Measurements from ENCODE around the gene CNPY2.
A peak's percentile ranks its signal among the peaks of the same experiment; 100 is the strongest.
"Not testable (repeated sequence)": the region's sequence is repeated elsewhere in the genome, so short reads cannot be mapped to it uniquely, and the experiment has no call there.

CNPY2 gene

GRCh38 chr12:56333679-56334489 is 18.1 kb upstream of the CNPY2 start, which contains the start of gene PAN2:
Gene PAN2 (minus strand): TSS chr12:56334000. CDS start chr12:56333094, 906 bp downstream.
- DNase-seq, result peak; percentile 98

DNA sequence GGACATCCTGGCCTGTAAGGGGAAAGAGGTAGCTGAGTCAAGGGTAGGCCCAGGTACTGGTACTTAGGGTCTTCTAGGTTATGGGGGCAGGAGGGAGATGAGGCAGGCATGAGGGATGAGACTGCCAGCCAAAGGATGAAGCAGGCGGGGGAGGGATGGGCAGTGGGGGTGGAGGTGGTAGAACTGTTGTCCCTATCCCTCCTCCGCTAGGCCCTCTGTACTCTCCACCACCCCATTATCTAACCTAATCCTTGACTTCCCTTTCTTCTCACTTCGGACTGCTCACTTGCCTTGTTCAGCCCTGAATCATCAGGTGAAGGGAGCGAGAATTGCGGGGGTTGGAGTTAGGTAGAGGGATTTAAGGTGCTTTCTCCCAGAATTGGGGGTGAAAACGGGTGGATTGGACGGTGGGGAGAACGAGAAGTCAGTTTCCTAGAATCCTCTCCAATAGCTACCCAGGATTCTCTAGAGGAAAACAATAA is 17.4 kb upstream of the CNPY2 start:
- no peak for DNase-seq

DNA sequence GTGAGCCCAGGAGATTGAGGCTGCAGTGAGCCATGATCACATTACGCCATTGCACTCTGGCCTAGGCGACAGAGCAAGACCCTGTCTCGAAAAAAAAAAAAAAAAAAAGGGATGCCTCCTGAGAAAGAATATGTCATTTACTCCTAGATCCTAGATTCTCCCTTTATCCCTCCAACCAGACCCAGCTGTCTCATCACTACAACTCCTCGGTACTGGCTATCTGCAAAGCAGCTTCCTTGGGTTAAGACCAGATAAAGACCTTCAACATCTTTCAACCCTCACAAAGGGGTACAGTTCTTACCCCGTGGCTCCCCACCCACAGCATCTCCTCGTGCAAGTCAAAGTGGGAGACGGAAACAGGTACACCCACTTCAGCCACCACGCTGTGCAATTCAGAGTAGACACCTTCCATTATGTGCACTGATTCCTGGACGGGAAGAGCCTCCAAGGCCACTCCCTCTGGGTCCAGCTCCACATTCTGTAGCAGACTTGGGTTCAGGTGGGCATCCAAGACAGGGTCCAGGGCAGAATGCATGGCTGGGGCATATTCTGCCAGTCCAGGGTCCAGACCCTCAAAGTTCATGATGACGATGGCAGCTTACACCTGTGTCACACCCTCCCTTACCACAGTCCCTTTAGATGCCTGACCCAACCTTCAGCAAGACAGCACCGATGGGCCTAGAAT is 16.9 kb upstream of the CNPY2 start:
- DNase-seq, result no peak

DNA sequence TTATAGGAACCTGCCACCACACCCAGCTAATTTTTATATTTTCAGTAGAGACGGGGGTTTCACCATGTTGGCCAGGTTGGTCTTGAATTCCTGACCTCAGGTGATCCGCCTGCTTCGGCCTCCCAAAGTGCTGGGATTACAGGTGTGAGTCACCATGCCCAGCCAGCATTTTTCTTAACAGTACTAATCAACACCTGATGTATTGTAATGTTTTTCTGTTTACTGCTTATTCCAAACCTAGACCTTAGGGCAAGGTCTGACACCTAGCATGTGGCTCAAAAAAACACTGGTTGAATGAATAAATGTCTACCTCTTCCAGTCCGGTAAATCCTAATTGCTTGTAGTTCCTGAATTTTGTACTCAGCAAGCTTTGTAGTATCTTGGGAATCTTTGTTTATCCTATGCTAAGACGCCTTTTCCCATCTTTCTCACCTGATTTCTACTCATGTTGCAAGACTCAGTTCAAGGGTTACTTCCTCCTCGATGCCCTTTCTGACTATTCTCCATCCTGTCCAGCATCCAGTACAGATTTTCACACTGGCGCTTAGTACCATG is 15.2 kb upstream of the CNPY2 start:
- no peak for DNase-seq

DNA sequence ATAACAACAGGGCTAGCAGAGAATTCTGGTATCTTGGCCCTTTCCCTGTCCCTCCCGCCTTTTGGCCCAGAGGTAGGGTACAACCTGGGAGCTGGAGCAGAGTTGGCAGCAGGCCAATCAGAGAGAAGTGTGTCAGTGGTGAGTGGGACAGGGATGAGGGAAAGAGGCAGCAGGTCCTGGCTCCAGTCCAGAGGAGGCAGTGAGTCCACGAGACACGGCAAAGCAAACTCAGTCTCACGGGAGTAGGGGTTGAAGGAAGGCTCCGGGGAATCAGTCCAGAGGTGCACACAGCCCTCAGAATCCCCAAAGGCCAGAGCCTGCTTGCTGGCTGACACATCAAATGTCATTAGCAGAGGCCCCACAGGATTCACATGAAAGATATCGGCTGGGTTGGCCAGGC is 10.7 kb upstream of the CNPY2 start:
- DNase-seq, result peak; percentile 9

DNA sequence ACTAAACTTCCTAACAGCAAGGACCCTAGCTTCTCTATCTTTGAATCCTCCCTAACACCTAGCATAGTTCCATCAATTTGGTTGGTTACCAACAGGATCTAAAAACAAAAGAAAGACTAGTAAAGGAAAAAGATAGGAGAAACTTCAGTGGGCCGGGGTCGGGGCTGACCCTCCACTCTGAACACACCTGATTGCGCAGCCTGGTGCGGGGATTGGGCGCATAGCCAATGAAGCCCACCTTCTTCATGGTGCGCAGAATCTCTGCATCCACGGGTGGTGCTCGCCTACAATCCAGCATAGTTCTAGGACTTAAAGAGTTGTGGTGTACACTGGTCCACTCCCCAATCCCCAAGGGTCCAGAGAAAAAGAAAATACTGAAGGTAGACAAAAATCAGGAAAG is 10.3 kb upstream of the CNPY2 start:
- DNase-seq, result no peak

- DNase-seq, result no peak
These were observed 8.4 kb upstream of the CNPY2 start for GRCh38 chr12:56324206-56324605.

GRCh38 chr12:56321610-56322009 is 5.8 kb upstream of the CNPY2 start:
- DNase-seq, result not testable (repeated sequence)

DNA sequence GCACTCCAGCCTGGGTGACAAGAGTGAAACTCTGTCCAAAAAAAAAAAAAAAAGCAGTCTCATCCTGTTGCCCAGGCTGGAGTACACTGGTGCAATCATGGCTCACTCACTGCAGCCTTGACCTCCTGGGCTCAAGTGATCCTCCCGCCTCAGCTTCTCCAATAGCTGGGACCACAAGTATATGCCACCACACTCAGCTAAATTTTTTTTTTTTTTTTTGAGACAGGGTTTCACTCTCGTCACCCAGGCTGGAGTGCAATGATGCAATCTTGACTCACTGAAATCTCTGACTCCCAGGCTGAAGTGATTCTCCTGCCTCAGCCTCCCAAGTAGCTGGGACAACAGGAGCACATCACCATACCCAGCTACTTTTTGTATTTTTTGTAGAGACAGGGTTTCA is 5.2 kb upstream of the CNPY2 start:
- no peak for DNase-seq

GRCh38 chr12:56317675-56318074 is 1.9 kb upstream of the CNPY2 start:
- no peak for DNase-seq

DNA sequence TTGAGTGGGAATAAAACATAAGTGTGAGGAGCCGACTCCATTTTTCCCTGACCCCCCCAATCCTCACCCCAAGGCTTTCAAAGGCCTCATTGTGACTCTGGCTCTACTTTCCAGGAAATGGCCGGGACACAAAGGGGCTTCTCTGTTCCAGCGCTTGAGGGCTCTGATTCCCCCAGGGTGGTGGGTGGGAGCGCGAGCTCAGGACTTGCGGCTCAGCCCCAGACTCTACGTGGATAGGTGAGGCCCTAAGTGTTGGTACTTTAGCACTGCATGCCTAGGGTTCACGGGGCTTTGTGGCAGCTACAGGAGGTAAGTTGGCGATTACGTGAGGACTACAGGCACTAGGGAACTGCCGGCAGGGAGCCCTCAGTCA is 553 bp downstream of the CNPY2 start:
- no peak for DNase-seq

GRCh38 chr12:56311003-56311402 is 4.8 kb downstream of the CNPY2 start:
- no peak for DNase-seq

DNA sequence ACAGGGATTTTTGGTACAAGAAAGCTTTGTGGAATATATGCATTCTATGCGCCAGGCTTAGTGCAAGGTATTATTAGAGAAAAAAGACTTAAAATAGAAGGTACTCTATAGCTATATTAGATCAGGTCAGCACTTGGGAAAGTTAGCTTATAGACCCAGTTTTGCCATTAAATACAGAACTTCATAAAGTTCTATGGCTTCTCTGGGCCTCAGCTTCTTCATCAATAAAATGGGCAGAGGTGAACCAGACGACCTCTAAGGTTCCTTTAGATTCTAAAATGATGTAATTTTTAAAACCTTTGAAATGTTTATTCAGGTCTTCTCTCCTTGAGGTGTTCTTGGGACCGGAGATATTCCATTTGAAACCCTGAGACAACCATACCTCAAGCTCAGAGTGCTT is 7.1 kb downstream of the CNPY2 start:
- DNase-seq, result no peak

GRCh38 chr12:56307221-56307965 is 8.4 kb downstream of the CNPY2 start:
- DNase-seq, result no peak

GRCh38 chr12:56304872-56305590 is 10.8 kb downstream of the CNPY2 start:
- no peak for DNase-seq

- DNase-seq, result no peak
These were observed 11.5 kb downstream of the CNPY2 start for GRCh38 chr12:56304276-56304675.

GRCh38 chr12:56300644-56301464 is 14.9 kb downstream of the CNPY2 start:
- DNase-seq, result peak; percentile 80

DNA sequence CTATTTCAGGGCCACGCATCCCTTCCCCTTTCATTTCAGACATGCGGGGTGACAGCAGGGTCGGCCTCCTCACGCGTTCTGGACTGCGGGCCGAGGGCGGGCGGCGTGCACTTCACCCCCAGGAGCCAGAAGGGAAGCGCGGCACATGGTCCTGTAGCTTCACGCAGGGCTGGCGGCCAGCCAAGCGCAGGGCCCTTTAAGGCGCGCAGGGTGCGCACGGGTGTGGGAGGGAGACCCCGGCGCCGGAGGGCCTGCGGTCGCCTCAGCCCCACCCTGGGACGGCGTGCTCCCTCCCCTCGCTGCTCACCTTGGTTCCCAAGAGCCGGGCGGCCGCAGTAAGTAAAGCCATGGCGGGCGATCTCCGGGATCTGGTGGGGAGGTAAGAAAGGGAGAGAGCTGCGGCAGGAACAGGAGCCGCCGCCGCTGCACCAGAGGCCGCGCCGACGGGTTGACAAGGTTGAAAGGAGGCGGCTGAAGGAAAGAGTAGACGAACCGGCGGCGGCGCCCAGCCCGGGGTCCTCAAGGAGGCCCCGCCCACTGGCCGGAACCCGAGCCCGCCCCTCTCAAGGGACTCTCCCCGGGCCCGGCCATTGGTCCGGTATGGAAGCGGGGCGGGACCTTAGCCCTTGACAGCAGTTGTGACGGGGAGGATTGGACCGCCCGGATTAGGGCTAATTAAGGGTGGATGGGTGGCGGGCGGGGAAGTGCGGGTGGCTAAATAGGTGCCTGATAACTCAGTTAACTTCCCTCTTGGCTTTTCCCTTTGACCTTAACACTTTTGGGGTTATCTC is 15.7 kb downstream of the CNPY2 start, which contains the start of gene CS:
TSS of gene CS (minus strand) at position 478 of the 791 bp plus-strand sequence. CDS start at position 349, 129 bp downstream.
- DNase-seq, result peak; percentile 98

DNA sequence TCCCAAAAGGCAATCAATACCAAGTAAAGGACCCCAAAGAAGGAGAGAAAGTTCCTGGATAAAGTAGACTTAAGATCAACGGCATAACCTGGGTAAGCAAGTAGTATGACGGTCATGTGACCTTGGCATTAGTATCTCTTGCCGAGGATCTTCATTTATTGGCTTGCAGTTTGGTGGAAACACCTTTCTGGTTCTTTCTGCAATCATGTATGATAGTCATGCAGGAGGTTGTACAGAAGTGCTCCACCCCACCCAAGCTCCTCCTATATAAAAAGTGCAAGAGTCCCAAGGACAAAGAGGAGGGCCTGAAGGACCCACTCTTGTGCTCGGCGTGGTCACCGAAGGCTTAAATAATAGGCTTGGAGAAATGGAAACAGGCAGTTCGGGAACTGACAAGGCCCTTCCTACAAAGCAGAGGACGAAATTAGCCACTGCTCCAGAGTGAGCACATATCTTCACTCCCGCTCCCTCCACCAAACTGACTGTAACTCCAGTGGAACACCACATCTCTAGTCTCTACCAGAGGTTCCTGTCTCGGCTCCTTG is 16.4 kb downstream of the CNPY2 start:
- DNase-seq, result no peak

- no peak for DNase-seq
These were observed 17.0 kb downstream of the CNPY2 start for GRCh38 chr12:56298828-56299227.
